K562 (cell line): ENCODE results near the gene TECRL. TPM values are rescaled to one million over a fixed set of nuclear protein-coding genes. Genes with fewer than 3 reads are reported as not detected.

Experiments
- ATAC-seq: fragments of 200-7000 bp; cut with Tn5 transposase; 3 replicates; pipeline ENCODE4 v1.9.1; 2020; ENCODE audit warnings: moderate library complexity
- BruUV-seq: library from RNA; stranded (reverse); fragments of 400-500 nt; replicated peaks from 2 replicates; lab custom pipeline; 2021; lab: Mats Ljungman, UMichigan
- CTCF ChIA-PET: fragments of 300-600 bp; formaldehyde crosslinking; extraction: SDS; loops from one replicate; lab custom pipeline; 2021; ENCODE audit warnings: low intra/inter-chr PET ratio; lab: Yijun Ruan, JAX
- POLR2A ChIA-PET: fragments of 300-600, 350-650 bp; sonication (Branson Sonifier 250); formaldehyde crosslinking; extraction: SDS; loops from one replicate; lab custom pipeline; 2021; ENCODE audit warnings: antibody characterized with exemption, inconsistent platforms; lab: Yijun Ruan, JAX
- DNase-seq, 4 experiments: peaks; one replicate each; pipeline versions ENCODE4 v3.0.0 to v3.0.0-alpha.2; 2011 to 2018; ENCODE audit warnings: low spot score in 3 of 4, mixed read lengths in 3 of 4; ENCODE audit errors: extremely low read depth in 1 of 4
- FAIRE-seq: peaks from 2 replicates; lab custom pipeline; 2011; peaks lifted over from hg19 to GRCh38; lab: Jason Lieb, UNC
- H2AFZ ChIP-seq: 2 replicates; pipeline ENCODE4 v1.6.0; 2011; ENCODE audit warnings: low read depth, low read length, control low read depth, inconsistent platforms
- H3K27ac ChIP-seq: fragments of 200-600 bp; 3 replicates; pipeline ENCODE4 v1.8.0; 2011; ENCODE audit warnings: low read depth, mild to moderate bottlenecking, control low read depth, inconsistent platforms, low read length, moderate library complexity, mixed read lengths; ENCODE audit errors: extremely low read depth
- H3K27me3 ChIP-seq, 2 experiments: fragments of 300-600 bp in 1 of 2; 2 replicates in 1 of 2; 3 replicates in 1 of 2; pipeline versions ENCODE4 v1.6.0 to v1.8.0; 2011; ENCODE audit warnings: inconsistent platforms in 2 of 2, low read length in 2 of 2, mild to moderate bottlenecking in 1 of 2, mixed read lengths in 1 of 2, moderate library complexity in 1 of 2; ENCODE audit not compliant: control insufficient read depth in 2 of 2, insufficient read depth in 2 of 2
- H3K36me3 ChIP-seq: fragments of 300-600 bp; 3 replicates; pipeline ENCODE4 v1.8.0; 2011; ENCODE audit warnings: mild to moderate bottlenecking, low read length, inconsistent platforms; ENCODE audit not compliant: control insufficient read depth, insufficient read depth
- H3K4me1 ChIP-seq, 2 experiments: fragments of 200-600 bp in 1 of 2; replicated peaks in 1 of 2; 2 replicates in 1 of 2; 3 replicates in 1 of 2; pipeline versions ENCODE4 v1.5.1 to v1.8.0; 2011; ENCODE audit warnings: inconsistent platforms in 2 of 2, low read length in 2 of 2, mild to moderate bottlenecking in 1 of 2, mixed read lengths in 1 of 2, moderate library complexity in 1 of 2; ENCODE audit not compliant: control insufficient read depth in 2 of 2, insufficient read depth in 2 of 2
- H3K4me2 ChIP-seq: 2 replicates; pipeline ENCODE4 v1.6.1; 2011; ENCODE audit warnings: low read length, control low read depth, inconsistent platforms, mixed read lengths; ENCODE audit not compliant: insufficient read depth
- H3K4me3 ChIP-seq: fragments of 200-600 bp; sonication (generic), shearing (Covaris generic); 2 replicates; pipeline ENCODE4 v1.5.1; 2016; ENCODE audit warnings: control low read depth, inconsistent platforms
- H3K79me2 ChIP-seq: fragments of 200-600 bp; 3 replicates; pipeline ENCODE4 v1.8.0; 2011; ENCODE audit warnings: low read length, inconsistent platforms; ENCODE audit not compliant: control insufficient read depth, insufficient read depth
- H3K9ac ChIP-seq, 2 experiments: 2 replicates each; pipeline versions ENCODE4 v1.6.0 to v1.6.1; 2011; ENCODE audit warnings: low read depth in 2 of 2, low read length in 2 of 2, control low read depth in 1 of 2, inconsistent platforms in 1 of 2, mild to moderate bottlenecking in 1 of 2, mixed read lengths in 1 of 2; ENCODE audit not compliant: insufficient read depth in 1 of 2
- H3K9me1 ChIP-seq: one replicate; pipeline ENCODE4 v1.6.0; 2011; ENCODE audit warnings: inconsistent platforms, mild to moderate bottlenecking, low read length, moderate library complexity; ENCODE audit not compliant: control insufficient read depth, insufficient read depth
- H3K9me3 ChIP-seq: replicated peaks from 2 replicates; pipeline ENCODE4 v1.5.1; 2011; ENCODE audit warnings: low read depth, low read length, inconsistent platforms; ENCODE audit not compliant: control insufficient read depth, insufficient read depth
- H4K20me1 ChIP-seq: replicated peaks from 2 replicates; pipeline ENCODE4 v1.6.1; 2011; ENCODE audit warnings: low read length, inconsistent platforms, mixed read lengths; ENCODE audit not compliant: control insufficient read depth, insufficient read depth
- CC2D1A ChIP-seq: fragments of 450-650 bp; IDR thresholded peaks from 2 replicates; pipeline ENCODE4 v1.6.1; 2017; ENCODE audit warnings: mild to moderate bottlenecking
- CTBP1 ChIP-seq: fragments of 450-650 bp; IDR thresholded peaks from 2 replicates; pipeline ENCODE4 v1.6.1; 2016; ENCODE audit warnings: borderline replicate concordance
- FIP1L1 ChIP-seq: fragments of 200-400 bp; formaldehyde crosslinking; IDR thresholded peaks from 2 replicates; pipeline ENCODE4 v1.6.1; 2018; ENCODE audit warnings: mild to moderate bottlenecking, low read depth, low read length; ENCODE audit not compliant: poor library complexity, severe bottlenecking
- HDAC8 ChIP-seq: fragments of 450-650 bp; IDR thresholded peaks from 2 replicates; pipeline ENCODE4 v1.6.1; 2016; ENCODE audit warnings: mild to moderate bottlenecking, missing genetic modification characterization, moderate library complexity, missing compliant biosample characterization
- LEF1 ChIP-seq: fragments of 450-650 bp; IDR thresholded peaks from 2 replicates; pipeline ENCODE4 v1.6.1; 2016; ENCODE audit warnings: mild to moderate bottlenecking
- NFIC ChIP-seq: fragments of 450-650 bp; IDR thresholded peaks from 2 replicates; pipeline ENCODE4 v1.6.1; 2017; ENCODE audit warnings: mild to moderate bottlenecking, inconsistent platforms
- NFXL1 ChIP-seq: fragments of 450-650 bp; formaldehyde crosslinking; IDR thresholded peaks from 2 replicates; pipeline ENCODE4 v1.4.0; 2021; ENCODE audit warnings: mild to moderate bottlenecking
- NR3C1 ChIP-seq: sonication (generic); formaldehyde crosslinking; IDR thresholded peaks from 2 replicates; pipeline ENCODE4 v1.8.1; 2022; ENCODE audit warnings: missing genetic modification reagents
- RBM22 ChIP-seq: fragments of 200-400 bp; formaldehyde crosslinking; IDR thresholded peaks from 2 replicates; pipeline ENCODE4 v1.6.1; 2018; ENCODE audit warnings: low read length, low read depth; ENCODE audit not compliant: poor library complexity, severe bottlenecking
- SMARCC2 ChIP-seq: fragments of 450-650 bp; IDR thresholded peaks from 2 replicates; pipeline ENCODE4 v1.6.1; 2017; ENCODE audit warnings: antibody characterized with exemption, moderate library complexity, mild to moderate bottlenecking, low read depth
- SRSF1 ChIP-seq: fragments of 200-400 bp; formaldehyde crosslinking; IDR thresholded peaks from 2 replicates; pipeline ENCODE4 v1.6.1; 2017; ENCODE audit warnings: mild to moderate bottlenecking, low read depth, low read length, moderate library complexity
- THRA ChIP-seq: fragments of 450-650 bp; IDR thresholded peaks from 2 replicates; pipeline ENCODE4 v1.6.1; 2017; ENCODE audit warnings: mild to moderate bottlenecking, moderate library complexity
- ZC3H8 ChIP-seq: fragments of 450-650 bp; IDR thresholded peaks from 2 replicates; pipeline ENCODE4 v1.6.1; 2017
- WGBS: fragments of 100-300 bp; shearing (Covaris generic); methylation state at CpG from one replicate; pipeline ENCODE4 v1.1.6; 2016; ENCODE audit warnings: low coverage, mixed read lengths; ENCODE audit not compliant: insufficient coverage; ENCODE audit errors: missing lambda C conversion rate; 5-methylcytosine and 5-hydroxymethylcytosine counted together
- in situ Hi-C: fragments of 300-500 bp; cut with MboI; formaldehyde crosslinking; loops from 4 replicates; pipeline ENCODE4 v1.15.0; 2018; ENCODE audit warnings: inconsistent platforms, mixed read lengths
- intact Hi-C: fragments of 100-400 bp; cut with micrococcal nuclease; formaldehyde crosslinking; loops from 2 replicates; pipeline ENCODE4 v1.14.2; 2022
- polyA plus RNA-seq, 8 experiments: library from polyadenylated mRNA; depleted of rRNA in 4 of 8; stranded (reverse) in 5 of 8; unstranded in 3 of 8; fragments of >200 nt; fragmentation: Nextera tagmentation in 2 of 8; fragmentation: Illumina TruSeq in 1 of 8; extraction: Ambion mirVana in 2 of 8; extraction: Trizol in 1 of 8; gene quantifications; 2 replicates each; pipeline versions ENCODE4 v1.2.1 to v1.2.3, GENCODE V29; 2011 to 2014; ENCODE audit warnings: inconsistent platforms in 1 of 8, missing spikeins in 1 of 8
- total RNA-seq, 7 experiments: library from RNA; depleted of rRNA in 6 of 7; stranded (reverse); fragments of >200 nt in 6 of 7; fragmentation: Illumina TruSeq in 2 of 7; extraction: Trizol in 2 of 7; gene quantifications; 2 replicates each; pipeline versions ENCODE4 v1.2.1 to v1.2.3, GENCODE V29; 2011 to 2021; ENCODE audit warnings: low replicate concordance in 1 of 7

TECRL gene
- total and polyA plus RNA-seq, 9 of the 15 experiments (the other 6 are each of a cell fraction or from before 2014, with no cell fraction given), result not detected

GRCh38 chr4:64266669-64267068, 142.6 kb downstream of the TECRL start:
- no peaks in the 10 kb centered on the region for H3K9me3 ChIP-seq
- TF ChIP-seq SMARCC2 (no peak), HDAC8 (tag) (no peak), ZC3H8 (no peak), FIP1L1 (no peak), CC2D1A (no peak), RBM22 (no peak)
- TF ChIP-seq, all 486 proteins: peak for 0
- no peaks in the 10 kb centered on the region for H3K9me1 ChIP-seq
- H3K79me2 ChIP-seq, result no peaks in the 10 kb centered on the region
- no peak for FAIRE-seq
- DNase-seq, result no peak
- H3K4me1 ChIP-seq, result no peaks in the 10 kb centered on the region
- 0% methylated on average over 2 of the region's 2 CpGs for WGBS
- H3K4me2 ChIP-seq, result no peak overlapping the region
- no peak for ATAC-seq
- no peaks in the 10 kb centered on the region for H4K20me1 ChIP-seq
- H3K9ac ChIP-seq, result no peak overlapping the region
- no peak overlapping the region for H2AFZ ChIP-seq
- intact Hi-C loops (no loop called here), in situ Hi-C loops (no loop called here)
- no peaks in the 10 kb centered on the region for H3K27me3 ChIP-seq
- ChIA-PET CTCF (no interaction called here), POLR2A (no interaction called here)
- no TSS peak for BruUV-seq
- no peak overlapping the region for H3K4me3 ChIP-seq
- H3K27ac ChIP-seq, result no peak overlapping the region
- H3K36me3 ChIP-seq, result no peaks in the 10 kb centered on the region

GRCh38 chr4:64266263-64266662, 143.0 kb downstream of the TECRL start:
- no peaks in the 10 kb centered on the region for H3K9me3 ChIP-seq
- no peaks in the 10 kb centered on the region for H3K4me1 ChIP-seq
- no peak overlapping the region for H3K27ac ChIP-seq
- DNase-seq, result no peak
- H3K27me3 ChIP-seq, result no peaks in the 10 kb centered on the region
- H3K4me3 ChIP-seq, result no peak overlapping the region
- no peak overlapping the region for H2AFZ ChIP-seq
- no peaks in the 10 kb centered on the region for H4K20me1 ChIP-seq
- no TSS peak for BruUV-seq
- no peaks in the 10 kb centered on the region for H3K9me1 ChIP-seq
- FAIRE-seq, result no peak
- H3K9ac ChIP-seq, result no peak overlapping the region
- in situ Hi-C loops, result no loop called here
- TF ChIP-seq SRSF1 (no peak), NR3C1 (no peak), CTBP1 (no peak), LEF1 (no peak), NFIC (no peak), NFXL1 (no peak), THRA (no peak)
- WGBS, result 0% methylated on average over 2 of the region's 2 CpGs
- ChIA-PET CTCF (no interaction called here), POLR2A (no interaction called here)
- H3K36me3 ChIP-seq, result no peaks in the 10 kb centered on the region
- ATAC-seq, result no peak
- H3K79me2 ChIP-seq, result no peaks in the 10 kb centered on the region
- intact Hi-C loops, result no loop called here
- H3K4me2 ChIP-seq, result no peak overlapping the region
